GM18909 (cell line): ENCODE results near the gene CCDC102B.
"Not testable (repeated sequence)": the region's sequence is repeated elsewhere in the genome, so short reads cannot be mapped to it uniquely, and the experiment has no call there.

ENCODE experiments used
- ATAC-seq: cut with Tn5 transposase; IDR thresholded peaks from one replicate; pipeline ENCODE4 v1.9.1; 2021; ENCODE audit warnings: mild to moderate bottlenecking; ENCODE audit not compliant: unreplicated experiment, poor library complexity

Gene CCDC102B

GRCh38 chr18:68822926-68823325, 25.0 kb downstream of the CCDC102B start:
- no peak for ATAC-seq

- ATAC-seq, result no peak
These were observed 28.2 kb downstream of the CCDC102B start for GRCh38 chr18:68826121-68826520.

GRCh38 chr18:68830256-68831045, 32.6 kb downstream of the CCDC102B start:
- ATAC-seq, result no peak

GRCh38 chr18:68833756-68834155, 35.9 kb downstream of the CCDC102B start:
- no peak for ATAC-seq

GRCh38 chr18:68837665-68838451, 40.0 kb downstream of the CCDC102B start:
- no peak for ATAC-seq

GRCh38 chr18:68839701-68840100, 41.8 kb downstream of the CCDC102B start:
- no peak for ATAC-seq

- no peak for ATAC-seq
These were observed 42.8 kb downstream of the CCDC102B start for GRCh38 chr18:68840554-68841263.

- ATAC-seq, result no peak
These were observed 43.4 kb downstream of the CCDC102B start for GRCh38 chr18:68841301-68841700.

- ATAC-seq, result no peak
These were observed 45.1 kb downstream of the CCDC102B start for GRCh38 chr18:68842951-68843350.

GRCh38 chr18:68843473-68844089, 45.7 kb downstream of the CCDC102B start:
- ATAC-seq, result no peak

GRCh38 chr18:68847219-68847837, 49.4 kb downstream of the CCDC102B start:
- ATAC-seq, result no peak

GRCh38 chr18:68848242-68848641, 50.4 kb downstream of the CCDC102B start:
- no peak for ATAC-seq

- ATAC-seq, result peak; percentile 53
These were observed 57.0 kb downstream of the CCDC102B start for GRCh38 chr18:68854786-68855391.

- ATAC-seq, result no peak
These were observed 57.6 kb downstream of the CCDC102B start for GRCh38 chr18:68855491-68855890.

- ATAC-seq, result no peak
These were observed 63.5 kb downstream of the CCDC102B start for GRCh38 chr18:68861365-68861764.

- no peak for ATAC-seq
These were observed 67.1 kb downstream of the CCDC102B start for GRCh38 chr18:68865021-68865420.

- ATAC-seq, result no peak
These were observed 67.6 kb downstream of the CCDC102B start for GRCh38 chr18:68865503-68865902.

- ATAC-seq, result no peak
These were observed 75.1 kb downstream of the CCDC102B start for GRCh38 chr18:68873003-68873402.

GRCh38 chr18:68874361-68874760, 76.5 kb downstream of the CCDC102B start:
- ATAC-seq, result no peak

- ATAC-seq, result not testable (repeated sequence)
These were observed 82.1 kb downstream of the CCDC102B start for GRCh38 chr18:68879947-68880346.
